GM19193 (cell line): ENCODE measurements around the gene FOXO6.

Source experiments
- POLR2A ChIP-seq: IDR thresholded peaks from 4 replicates; pipeline ENCODE4 v1.6.1; 2011; ENCODE audit not compliant: insufficient read depth, insufficient read length; ENCODE audit errors: extremely low read depth

FOXO6 gene

DNA sequence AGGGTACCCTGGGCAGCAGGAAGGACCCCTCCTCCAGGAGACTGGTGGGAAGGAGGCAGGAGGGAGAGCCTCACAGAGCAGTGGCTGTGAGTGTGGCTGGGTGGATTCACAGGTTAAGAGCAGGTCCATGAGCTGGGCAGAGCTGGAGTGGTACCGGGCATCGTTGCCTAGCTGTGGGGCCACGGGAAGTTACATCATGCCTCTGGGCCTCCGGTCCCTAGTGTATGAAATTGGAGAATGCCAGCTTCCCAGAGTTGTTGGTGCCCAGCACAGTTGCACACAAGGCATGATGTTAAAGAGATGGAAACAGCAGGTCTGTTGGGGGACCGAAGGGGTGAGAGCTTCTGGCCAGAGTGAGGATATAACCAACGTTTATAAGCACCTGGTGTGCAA, 18.5 kb downstream of the FOXO6 start:
- TF ChIP-seq POLR2A: no peak

DNA sequence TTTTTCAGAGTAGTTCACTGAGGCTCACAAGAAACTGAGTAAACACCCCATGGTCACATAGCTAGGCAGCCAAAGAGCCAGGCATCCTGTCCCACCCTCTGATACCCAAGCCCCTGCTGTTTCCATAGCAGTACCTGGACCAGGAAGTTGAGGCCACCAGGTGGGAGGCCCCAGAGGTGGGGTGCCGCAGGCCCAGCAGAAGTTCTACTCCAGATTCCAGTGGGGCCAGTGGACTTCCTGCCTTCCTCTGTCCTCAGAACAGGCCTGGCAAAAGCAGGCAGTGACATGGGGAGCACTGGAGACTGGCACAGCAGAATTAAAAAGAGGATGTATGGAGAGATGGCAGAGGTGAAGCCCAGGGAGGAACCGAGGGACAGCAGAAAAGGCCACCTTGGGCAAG, 19.0 kb downstream of the FOXO6 start:
- TF ChIP-seq POLR2A: no peak

- no peak for TF ChIP-seq POLR2A
These were observed 19.9 kb downstream of the FOXO6 start for GRCh38 chr1:41380979-41381691.

- no peak for TF ChIP-seq POLR2A
These were observed 20.7 kb downstream of the FOXO6 start for GRCh38 chr1:41381692-41382479.

DNA sequence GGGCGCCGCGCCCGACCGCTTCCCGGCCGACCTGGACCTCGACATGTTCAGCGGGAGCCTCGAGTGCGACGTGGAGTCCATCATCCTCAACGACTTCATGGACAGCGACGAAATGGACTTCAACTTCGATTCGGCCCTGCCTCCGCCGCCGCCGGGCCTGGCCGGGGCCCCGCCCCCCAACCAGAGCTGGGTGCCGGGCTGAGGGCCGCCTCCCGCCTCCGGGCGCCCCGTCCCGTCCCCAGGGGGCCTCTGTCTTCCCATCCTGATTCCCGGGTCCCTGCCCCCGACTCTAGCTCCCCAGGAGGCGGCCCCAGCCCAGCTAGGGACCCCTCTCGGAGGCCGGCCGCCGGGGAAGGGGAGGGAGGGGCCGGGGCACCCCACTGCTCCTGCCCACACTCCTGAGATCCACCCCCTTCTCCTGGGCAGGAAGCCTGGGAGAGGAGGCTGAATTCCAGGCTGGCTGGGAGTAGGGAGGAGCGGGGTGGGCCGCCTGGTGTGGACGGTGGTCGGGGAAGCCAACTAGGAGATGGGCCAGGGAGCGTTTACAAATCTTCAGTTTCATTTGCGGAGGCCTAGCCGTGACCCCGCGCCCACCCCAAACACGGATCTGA, 21.4 kb downstream of the FOXO6 start:
- TF ChIP-seq POLR2A: no peak

- no peak for TF ChIP-seq POLR2A
These were observed 22.0 kb downstream of the FOXO6 start for GRCh38 chr1:41383094-41383852.

GRCh38 chr1:41384579-41384978, 23.3 kb downstream of the FOXO6 start:
- TF ChIP-seq POLR2A: no peak

GRCh38 chr1:41385398-41386195, 24.4 kb downstream of the FOXO6 start:
- TF ChIP-seq POLR2A: no peak

- TF ChIP-seq POLR2A: no peak
These were observed 25.0 kb downstream of the FOXO6 start for GRCh38 chr1:41386196-41386663.

GRCh38 chr1:41387667-41388091, 26.4 kb downstream of the FOXO6 start:
- no peak for TF ChIP-seq POLR2A

GRCh38 chr1:41388510-41388909, 27.3 kb downstream of the FOXO6 start:
- TF ChIP-seq POLR2A: no peak

DNA sequence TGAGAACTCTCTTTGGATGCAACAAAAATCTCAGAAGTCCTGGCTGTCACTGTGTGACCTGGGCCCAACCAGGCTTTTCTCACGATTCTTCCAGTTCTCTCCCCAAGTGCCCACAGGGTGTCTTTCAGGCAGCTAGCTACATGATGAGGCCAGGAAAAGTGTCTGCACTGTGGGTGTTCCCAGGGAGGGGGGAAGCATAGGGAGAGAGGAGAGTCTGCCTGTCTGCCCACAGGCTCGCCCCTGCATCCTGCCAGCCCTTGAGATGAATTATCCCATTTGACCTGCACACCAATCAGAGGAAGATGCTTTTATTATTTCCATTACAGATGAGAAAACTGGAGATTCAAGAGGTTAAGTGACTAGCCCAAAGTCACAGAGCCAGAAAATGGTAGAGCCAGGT, 27.8 kb downstream of the FOXO6 start:
- no peak for TF ChIP-seq POLR2A

- TF ChIP-seq POLR2A: no peak
These were observed 28.9 kb downstream of the FOXO6 start for GRCh38 chr1:41390166-41390565.

DNA sequence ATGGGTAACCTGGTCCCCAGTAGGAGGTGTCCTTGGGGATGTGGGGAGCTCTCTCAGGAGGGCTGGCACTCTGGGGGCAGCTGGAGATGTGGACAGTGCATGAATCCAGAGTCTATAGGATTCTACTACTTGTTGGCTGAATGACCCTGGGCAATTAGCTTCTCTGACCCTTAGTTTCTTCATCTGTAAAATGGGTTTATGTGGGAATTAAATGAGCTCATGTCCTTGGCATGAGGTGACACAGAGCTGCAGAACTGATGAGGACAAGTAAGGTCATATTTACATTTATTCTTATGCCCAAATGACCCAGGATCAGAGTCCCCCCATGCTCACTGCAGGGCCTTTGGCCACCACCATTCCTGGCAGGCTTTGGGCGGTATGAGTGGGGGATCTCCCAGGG, 29.3 kb downstream of the FOXO6 start:
- no peak for TF ChIP-seq POLR2A
